Lower lobe of right lung (tissue), 2 donors: ENCODE measurements around the gene CLPTM1. TPM values are rescaled to one million over a fixed set of nuclear protein-coding genes. Genes with fewer than 3 reads are reported as not detected.

Experiments used
- ATAC-seq, 2 donors: fragments of 200-7000 bp; cut with Tn5 transposase; one replicate each; pipeline ENCODE4 v1.9.1; 2020 to 2022; ENCODE audit warnings: mild to moderate bottlenecking in 2 of 2, moderate library complexity in 2 of 2
- DNase-seq: peaks from one replicate; pipeline ENCODE4 v3.0.0-alpha.2; 2020
- H3K27ac ChIP-seq: fragments of 200-600 bp; one replicate; pipeline ENCODE4 v1.8.0; 2022
- H3K27me3 ChIP-seq: fragments of 200-600 bp; one replicate; pipeline ENCODE4 v1.8.0; 2022; ENCODE audit warnings: low read depth
- H3K36me3 ChIP-seq: fragments of 200-600 bp; one replicate; pipeline ENCODE4 v1.8.0; 2022; ENCODE audit warnings: mild to moderate bottlenecking
- H3K4me1 ChIP-seq: fragments of 200-600 bp; one replicate; pipeline ENCODE4 v1.8.0; 2022
- H3K4me3 ChIP-seq: fragments of 200-600 bp; one replicate; pipeline ENCODE4 v1.8.0; 2022; ENCODE audit warnings: mild to moderate bottlenecking
- H3K9me3 ChIP-seq: fragments of 200-600 bp; one replicate; pipeline ENCODE4 v1.8.0; 2022
- CTCF ChIP-seq: fragments of 200-600 bp; IDR thresholded peaks from one replicate; pipeline ENCODE4 v1.8.0; 2022; ENCODE audit warnings: antibody characterized with exemption, mild to moderate bottlenecking
- intact Hi-C: fragments of 100-400 bp; cut with DNase I; formaldehyde crosslinking; loops from one replicate; pipeline ENCODE4 v1.11.0; 2022
- total RNA-seq: library from RNA; stranded (reverse); fragmentation: NEBNext Ultra II Directional; extraction: Animal tissue kit (Norgen Biotek cat#: 25700); gene quantifications from one replicate; pipeline ENCODE4 v1.2.1, GENCODE V29; 2021
- donor health status: DM: no; HTN: yes; CAD: no; lungs with severe emphysema.

Gene CLPTM1
- total RNA-seq, 1 donor from 2014 or later, result 104 TPM

GRCh38 chr19:44949550-44949949, 5.6 kb upstream of the CLPTM1 start:
- DNase-seq (no peak), ATAC-seq (no peak)
- intact Hi-C loops, result no loop called here

GRCh38 chr19:44951179-44952159, 3.7 kb upstream of the CLPTM1 start:
- H3K27me3 ChIP-seq, result no peaks in the 10 kb centered on the region
- H3K4me3 ChIP-seq, result no peak overlapping the region
- TF ChIP-seq CTCF, result peak; percentile 82
- intact Hi-C loops, result no loop called here
- H3K27ac ChIP-seq, result no peak overlapping the region
- H3K4me1 ChIP-seq, result peaks cover 29% of the 10 kb centered on the region
- no peak for DNase-seq
- peaks cover 16% of the 10 kb centered on the region for H3K36me3 ChIP-seq
- ATAC-seq, result no peak
- no peaks in the 10 kb centered on the region for H3K9me3 ChIP-seq

More at GRCh38 chr19:44949550-44949949, 5.6 kb upstream of the CLPTM1 start:
- Histone ChIP-seq H3K36me3 (peaks cover 16% of the 10 kb centered on the region), H3K9me3 (no peaks in the 10 kb centered on the region), H3K4me3 (no peak overlapping the region), H3K27me3 (no peaks in the 10 kb centered on the region), H3K4me1 (peaks cover 21% of the 10 kb centered on the region), H3K27ac (no peak overlapping the region)
- TF ChIP-seq CTCF, result no peak

- peak overlapping the region; percentile 85 for H3K4me3 ChIP-seq
- H3K4me1 ChIP-seq, result peaks cover 42% of the 10 kb centered on the region
- peaks cover 16% of the 10 kb centered on the region for H3K36me3 ChIP-seq
- DNase-seq (no peak), ATAC-seq (no peak)
- intact Hi-C loops, result no loop called here
- no peaks in the 10 kb centered on the region for H3K27me3 ChIP-seq
- TF ChIP-seq CTCF, result no peak
- H3K27ac ChIP-seq, result peak overlapping the region; percentile 90
- no peaks in the 10 kb centered on the region for H3K9me3 ChIP-seq
These were observed 917 bp upstream of the CLPTM1 start for GRCh38 chr19:44954278-44954648.

GRCh38 chr19:44955505-44956439, 592 bp downstream of the CLPTM1 start:
- Histone ChIP-seq H3K9me3 (no peaks in the 10 kb centered on the region), H3K4me1 (peaks cover 42% of the 10 kb centered on the region), H3K27ac (peak overlapping the region; percentile 90), H3K27me3 (no peaks in the 10 kb centered on the region), H3K36me3 (peaks cover 7% of the 10 kb centered on the region), H3K4me3 (peak overlapping the region; percentile 85)
- TF ChIP-seq CTCF, result no peak
- intact Hi-C loops, result no loop called here
- no peak for DNase-seq
- peak in 1 of 2 donors; percentile 48 for ATAC-seq

GRCh38 chr19:44957526-44957925, 2.3 kb downstream of the CLPTM1 start:
- DNase-seq (no peak), ATAC-seq (no peak)
- Histone ChIP-seq H3K27me3 (no peaks in the 10 kb centered on the region), H3K27ac (no peak overlapping the region), H3K9me3 (no peaks in the 10 kb centered on the region), H3K36me3 (peaks cover 24% of the 10 kb centered on the region), H3K4me1 (peaks cover 33% of the 10 kb centered on the region), H3K4me3 (no peak overlapping the region)
- no peak for TF ChIP-seq CTCF
- intact Hi-C loops, result no loop called here
